Stimulated activated CD4-positive, alpha-beta T cell treated with anti-CD3 and anti-CD28 coated beads, Interleukin-1b, Interleukin-23, amount 100 ng/mL, for 4 hours (primary cell): Measurements from ENCODE around the gene ATP2B3.

Experiments used
- DNase-seq, 2 donors: peaks; one replicate each; pipeline ENCODE4 v3.0.0-alpha.2; 2020; ENCODE audit warnings: low read depth in 2 of 2

Gene ATP2B3

GRCh38 chrX:153611298-153612095 lies 94.1 kb downstream of the ATP2B3 start:
- no peak for DNase-seq

- DNase-seq: no peak
These were observed 95.0 kb downstream of the ATP2B3 start for GRCh38 chrX:153612413-153612812.

- DNase-seq: no peak
These were observed 97.4 kb downstream of the ATP2B3 start for GRCh38 chrX:153614818-153615217.

- no peak for DNase-seq
These were observed 103.1 kb downstream of the ATP2B3 start for GRCh38 chrX:153620576-153620975.

- no peak for DNase-seq
These were observed 104.6 kb downstream of the ATP2B3 start for GRCh38 chrX:153621949-153622598.

- no peak for DNase-seq
These were observed 105.3 kb downstream of the ATP2B3 start for GRCh38 chrX:153622661-153623309.

GRCh38 chrX:153623310-153624029 lies 106.0 kb downstream of the ATP2B3 start:
- no peak for DNase-seq

GRCh38 chrX:153624196-153625091 lies 107.0 kb downstream of the ATP2B3 start:
- no peak for DNase-seq

- DNase-seq: no peak
These were observed 108.0 kb downstream of the ATP2B3 start for GRCh38 chrX:153625271-153626024.

GRCh38 chrX:153626025-153626633 lies 108.7 kb downstream of the ATP2B3 start:
- no peak for DNase-seq

GRCh38 chrX:153626863-153627674 lies 109.6 kb downstream of the ATP2B3 start:
- DNase-seq: no peak

- no peak for DNase-seq
These were observed 110.3 kb downstream of the ATP2B3 start for GRCh38 chrX:153627675-153628111.

- no peak for DNase-seq
These were observed 110.7 kb downstream of the ATP2B3 start for GRCh38 chrX:153628129-153628528.

GRCh38 chrX:153628665-153629064 lies 111.2 kb downstream of the ATP2B3 start:
- no peak for DNase-seq

GRCh38 chrX:153631346-153631745 lies 113.9 kb downstream of the ATP2B3 start:
- no peak for DNase-seq

- no peak for DNase-seq
These were observed 114.6 kb downstream of the ATP2B3 start for GRCh38 chrX:153631907-153632594.
